ENCODE data around the gene DTD1.

- no peak for TF ChIP-seq CTCF (IDR thresholded peaks at IDR 0.05)
- TF ChIP-seq POLR2A (IDR thresholded peaks at IDR 0.05): no peak
- TF ChIP-seq POLR2AphosphoS5 (IDR thresholded peaks at IDR 0.05): no peak
Measured at GRCh38 chr20:18790787-18791186, 202.9 kb downstream of the DTD1 start.

All from breast epithelium (tissue), 3 donors.